ENCODE measurements around the gene RNF213.

RNF213 gene

GRCh38 chr17:80259457-80260068 is 1.1 kb upstream of the RNF213 start:
- H3K4me3 ChIP-seq (replicated peaks; ENCODE audit: low read depth, low read length) = peak overlapping the region; percentile 51
- TF ChIP-seq CTCF (IDR thresholded peaks at IDR 0.05; ENCODE audit: low read length, missing control alignments) = no peak
- no peak for DNase-seq (ENCODE audit: low read depth)

GRCh38 chr17:80260069-80260535 is 550 bp upstream of the RNF213 start:
- DNase-seq (ENCODE audit: low read depth) = peak; percentile 69
- H3K4me3 ChIP-seq (replicated peaks; ENCODE audit: low read depth, low read length) = peak overlapping the region; percentile 51
- no peak for TF ChIP-seq CTCF (IDR thresholded peaks at IDR 0.05; ENCODE audit: low read length, missing control alignments)

GRCh38 chr17:80261159-80261894 is 675 bp downstream of the RNF213 start:
- peak; percentile 64 for DNase-seq (ENCODE audit: low read depth)
- no peak for TF ChIP-seq CTCF (IDR thresholded peaks at IDR 0.05; ENCODE audit: low read length, missing control alignments)

GRCh38 chr17:80261895-80262279 is 1.2 kb downstream of the RNF213 start:
- H3K4me3 ChIP-seq (replicated peaks; ENCODE audit: low read depth, low read length) = peak overlapping the region; percentile 73
- no peak for DNase-seq (ENCODE audit: low read depth)

More at GRCh38 chr17:80261159-80261894, 675 bp downstream of the RNF213 start:
- H3K4me3 ChIP-seq (replicated peaks; ENCODE audit: low read depth, low read length) = peak overlapping the region; percentile 73

GRCh38 chr17:80262291-80262690 is 1.6 kb downstream of the RNF213 start:
- TF ChIP-seq CTCF (IDR thresholded peaks at IDR 0.05; ENCODE audit: low read length, missing control alignments) = no peak
- DNase-seq (ENCODE audit: low read depth) = no peak

More at GRCh38 chr17:80261895-80262279, 1.2 kb downstream of the RNF213 start:
- TF ChIP-seq CTCF (IDR thresholded peaks at IDR 0.05; ENCODE audit: low read length, missing control alignments) = no peak

GRCh38 chr17:80262775-80263244 is 2.2 kb downstream of the RNF213 start:
- TF ChIP-seq CTCF (IDR thresholded peaks at IDR 0.05; ENCODE audit: low read length, missing control alignments) = no peak
- peak overlapping the region; percentile 73 for H3K4me3 ChIP-seq (replicated peaks; ENCODE audit: low read depth, low read length)
- DNase-seq (ENCODE audit: low read depth) = no peak

More at GRCh38 chr17:80262291-80262690, 1.6 kb downstream of the RNF213 start:
- H3K4me3 ChIP-seq (replicated peaks; ENCODE audit: low read depth, low read length) = peak overlapping the region; percentile 73
